ENCODE results near the gene HES5.

The HES5 gene

GRCh38 chr1:2505461-2505994, 24.5 kb downstream of the HES5 start:
- H3K4me3 ChIP-seq (ENCODE audit: low read length), result no peak overlapping the region
- TF ChIP-seq, protein P1, sequence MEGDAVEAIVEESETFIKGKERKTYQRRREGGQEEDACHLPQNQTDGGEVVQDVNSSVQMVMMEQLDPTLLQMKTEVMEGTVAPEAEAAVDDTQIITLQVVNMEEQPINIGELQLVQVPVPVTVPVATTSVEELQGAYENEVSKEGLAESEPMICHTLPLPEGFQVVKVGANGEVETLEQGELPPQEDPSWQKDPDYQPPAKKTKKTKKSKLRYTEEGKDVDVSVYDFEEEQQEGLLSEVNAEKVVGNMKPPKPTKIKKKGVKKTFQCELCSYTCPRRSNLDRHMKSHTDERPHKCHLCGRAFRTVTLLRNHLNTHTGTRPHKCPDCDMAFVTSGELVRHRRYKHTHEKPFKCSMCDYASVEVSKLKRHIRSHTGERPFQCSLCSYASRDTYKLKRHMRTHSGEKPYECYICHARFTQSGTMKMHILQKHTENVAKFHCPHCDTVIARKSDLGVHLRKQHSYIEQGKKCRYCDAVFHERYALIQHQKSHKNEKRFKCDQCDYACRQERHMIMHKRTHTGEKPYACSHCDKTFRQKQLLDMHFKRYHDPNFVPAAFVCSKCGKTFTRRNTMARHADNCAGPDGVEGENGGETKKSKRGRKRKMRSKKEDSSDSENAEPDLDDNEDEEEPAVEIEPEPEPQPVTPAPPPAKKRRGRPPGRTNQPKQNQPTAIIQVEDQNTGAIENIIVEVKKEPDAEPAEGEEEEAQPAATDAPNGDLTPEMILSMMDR (conservative IDR thresholded peaks at IDR 0.05; ENCODE audit: low read length), result no peak
- DNase-seq (ENCODE audit: low read depth), result no peak

- TF ChIP-seq, protein P1 (conservative IDR thresholded peaks at IDR 0.05; ENCODE audit: low read length), result no peak
- no peak overlapping the region for H3K4me3 ChIP-seq (ENCODE audit: low read length)
- DNase-seq (ENCODE audit: low read depth), result no peak
Observed at GRCh38 chr1:2504949-2505272, 25.2 kb downstream of the HES5 start.

DNA sequence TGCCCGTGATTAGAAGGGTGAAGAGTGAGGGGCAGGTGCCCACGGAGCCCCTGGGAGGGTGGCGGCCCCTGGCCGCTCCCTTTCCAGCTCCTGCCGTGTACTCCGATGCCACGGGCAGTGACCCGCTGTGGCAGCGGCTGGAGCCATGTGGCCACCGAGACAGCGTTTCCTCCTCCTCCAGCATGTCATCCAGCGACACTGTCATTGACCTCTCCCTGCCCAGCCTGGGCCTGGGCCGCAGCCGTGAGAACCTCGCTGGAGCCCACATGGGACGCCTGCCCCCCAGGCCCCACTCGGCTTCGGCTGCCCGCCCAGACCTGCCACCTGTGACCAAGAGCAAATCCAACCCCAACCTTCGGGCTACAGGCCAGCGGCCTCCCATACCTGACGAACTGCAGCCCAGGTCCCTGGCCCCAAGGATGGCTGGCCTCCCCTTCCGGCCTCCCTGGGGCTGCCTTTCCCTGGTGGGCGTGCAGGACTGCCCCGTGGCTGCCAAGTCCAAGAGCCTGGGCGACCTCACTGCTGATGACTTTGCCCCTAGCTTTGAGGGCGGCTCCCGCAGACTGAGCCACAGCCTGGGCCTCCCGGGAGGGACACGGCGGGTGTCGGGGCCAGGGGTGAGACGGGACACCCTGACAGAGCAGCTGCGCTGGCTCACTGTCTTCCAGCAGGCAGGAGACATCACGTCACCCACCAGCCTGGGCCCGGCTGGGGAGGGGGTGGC, 25.7 kb downstream of the HES5 start:
- no peak overlapping the region for H3K4me3 ChIP-seq (ENCODE audit: low read length)
- TF ChIP-seq, protein P1 (conservative IDR thresholded peaks at IDR 0.05; ENCODE audit: low read length), result no peak
- DNase-seq (ENCODE audit: low read depth), result no peak

- no peak for DNase-seq (ENCODE audit: low read depth)
- TF ChIP-seq, protein P1 (conservative IDR thresholded peaks at IDR 0.05; ENCODE audit: low read length), result no peak
- H3K4me3 ChIP-seq (ENCODE audit: low read length), result no peak overlapping the region
Observed at GRCh38 chr1:2503554-2504224, 26.4 kb downstream of the HES5 start.

- TF ChIP-seq, protein P1 (conservative IDR thresholded peaks at IDR 0.05; ENCODE audit: low read length), result no peak
- DNase-seq (ENCODE audit: low read depth), result no peak
- no peak overlapping the region for H3K4me3 ChIP-seq (ENCODE audit: low read length)
Observed at GRCh38 chr1:2502661-2503553, 27.2 kb downstream of the HES5 start.

GRCh38 chr1:2502210-2502609, 27.9 kb downstream of the HES5 start:
- no peak for DNase-seq (ENCODE audit: low read depth)
- no peak overlapping the region for H3K4me3 ChIP-seq (ENCODE audit: low read length)
- TF ChIP-seq, protein P1 (conservative IDR thresholded peaks at IDR 0.05; ENCODE audit: low read length), result no peak
